NCI-H1105 (cell line): Measurements from ENCODE around the gene OR1F1.
"Not testable (repeated sequence)": the region's sequence is repeated elsewhere in the genome, so short reads cannot be mapped to it uniquely, and the experiment has no call there.

Experiments used
- DNase-seq: peaks from one replicate; lab custom pipeline; 2025; lab: John Stamatoyannopoulos, UW

The OR1F1 gene

DNA sequence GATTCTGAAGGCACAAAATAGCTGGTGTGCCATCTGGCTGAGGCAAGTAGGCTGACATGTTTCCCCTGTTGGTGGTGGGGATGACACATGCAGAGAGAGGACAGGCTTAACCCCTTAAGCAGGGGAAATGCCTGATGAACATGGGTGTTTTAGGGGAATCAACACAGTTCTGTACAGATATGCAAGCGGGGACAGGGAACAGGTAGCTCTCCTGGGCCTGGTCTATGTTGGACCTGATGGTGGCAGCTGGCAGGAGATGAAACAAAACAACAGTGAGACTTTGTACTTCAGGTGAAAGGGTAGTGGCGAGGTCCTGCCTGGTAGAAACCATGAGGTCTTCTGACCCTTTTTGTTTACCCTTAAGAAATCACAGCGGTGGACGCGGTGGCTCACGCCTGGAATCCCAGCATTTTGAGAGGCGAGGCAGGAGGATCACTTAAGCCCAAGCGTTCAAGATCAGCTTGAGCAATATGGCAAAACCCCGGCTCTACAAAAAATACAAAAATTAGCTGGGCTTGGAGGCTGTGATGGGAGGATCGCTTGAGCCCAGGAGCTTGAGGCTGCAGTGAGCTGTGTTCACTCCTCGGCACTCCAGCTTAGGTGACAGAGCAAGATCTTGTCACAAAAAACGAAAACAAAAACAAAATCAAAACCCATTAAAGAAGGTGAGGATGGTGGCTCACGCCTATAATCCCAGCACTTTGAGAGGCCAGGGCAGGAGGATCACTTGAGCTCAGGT, 10.5 kb downstream of the OR1F1 start:
- DNase-seq = no peak

DNA sequence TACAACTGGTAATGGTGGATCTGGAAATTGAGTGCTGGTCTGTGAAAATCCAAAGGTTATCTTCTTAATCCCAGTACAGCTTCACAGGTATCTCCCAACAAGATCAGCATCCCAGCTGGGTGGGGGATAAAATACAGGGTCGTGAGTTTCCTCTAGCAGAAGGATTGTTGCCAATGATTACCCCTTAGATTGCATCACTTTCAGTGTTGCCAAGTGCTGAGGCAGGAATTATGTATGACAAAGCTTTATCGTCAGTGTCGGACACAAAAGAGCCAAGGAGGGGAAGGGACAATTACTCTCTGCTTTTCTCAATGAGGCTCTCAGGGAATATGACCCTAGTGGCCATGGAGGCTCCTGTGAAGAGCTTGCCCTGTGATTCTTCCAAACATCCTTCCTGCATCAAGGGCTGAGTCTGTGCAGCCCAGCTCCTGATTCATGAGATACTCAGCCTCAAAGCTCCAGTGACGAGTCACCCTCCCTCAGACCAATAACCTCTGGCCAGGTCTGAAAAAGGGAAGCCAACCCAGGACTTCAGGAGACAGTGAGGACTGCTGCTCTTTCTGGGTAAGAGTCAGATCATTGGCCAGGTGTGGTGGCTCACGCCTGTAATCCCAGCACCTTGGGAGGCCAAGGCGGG, 15.0 kb downstream of the OR1F1 start:
- no peak for DNase-seq

DNA sequence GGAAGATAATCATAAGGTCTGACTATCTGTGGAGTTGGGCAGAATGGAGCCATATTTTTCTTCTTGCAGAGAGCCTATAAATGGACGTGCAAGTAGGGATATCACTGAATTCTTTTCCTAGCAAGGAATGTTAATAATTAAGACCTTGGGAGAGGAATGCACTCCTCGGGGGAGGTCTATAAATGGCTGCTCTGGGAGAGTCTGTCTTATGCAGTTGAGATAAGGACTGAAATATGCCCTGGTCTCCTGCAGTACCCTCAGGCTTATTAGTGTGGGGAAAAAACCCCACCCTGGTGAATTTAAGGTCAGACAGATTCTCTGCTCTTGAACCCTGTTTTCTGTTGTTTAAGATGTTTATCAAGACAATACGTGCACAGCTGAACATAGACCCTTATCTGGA, 17.9 kb downstream of the OR1F1 start:
- not testable (repeated sequence) for DNase-seq

DNA sequence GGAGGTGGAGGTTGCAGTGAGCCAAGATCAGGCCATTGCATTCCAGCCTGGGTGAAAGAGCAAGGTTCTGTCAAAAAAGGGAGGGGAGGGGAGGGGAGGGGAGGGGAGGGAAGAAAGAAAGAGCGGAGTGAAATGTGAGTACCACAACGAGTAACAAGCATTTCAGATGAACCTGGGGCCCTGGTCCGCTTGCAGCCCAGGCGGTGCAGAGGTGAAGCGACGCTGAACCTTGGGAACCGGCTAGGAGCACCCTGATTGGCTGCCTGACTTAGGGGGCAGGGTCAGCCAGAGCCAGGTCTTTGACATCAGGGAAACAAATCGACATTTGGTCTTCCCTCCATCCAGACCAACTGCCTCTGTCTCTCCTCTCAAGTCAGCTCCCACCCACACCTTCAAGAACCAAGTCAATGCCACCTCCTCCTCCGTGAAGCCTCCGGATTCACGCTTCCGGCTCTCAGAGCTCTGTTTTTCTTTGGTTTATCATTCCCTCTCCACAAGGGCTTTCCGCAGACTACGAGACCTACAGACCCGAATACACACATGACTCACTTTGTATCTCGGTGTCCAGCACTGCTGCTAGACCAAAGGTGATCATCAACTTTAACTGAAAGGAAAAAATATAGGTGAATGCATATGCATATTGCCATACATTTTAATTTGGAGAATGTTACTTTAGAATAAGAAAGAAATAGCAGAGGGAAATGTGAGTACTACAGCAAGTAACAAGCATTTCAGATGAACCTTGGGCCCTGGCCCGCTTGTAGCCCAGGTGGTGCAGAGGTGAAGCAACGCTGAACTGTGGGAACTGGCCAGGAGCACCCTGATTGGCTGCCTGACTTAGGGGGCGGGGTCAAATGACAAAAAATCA, 19.3 kb downstream of the OR1F1 start:
- DNase-seq = no peak

DNA sequence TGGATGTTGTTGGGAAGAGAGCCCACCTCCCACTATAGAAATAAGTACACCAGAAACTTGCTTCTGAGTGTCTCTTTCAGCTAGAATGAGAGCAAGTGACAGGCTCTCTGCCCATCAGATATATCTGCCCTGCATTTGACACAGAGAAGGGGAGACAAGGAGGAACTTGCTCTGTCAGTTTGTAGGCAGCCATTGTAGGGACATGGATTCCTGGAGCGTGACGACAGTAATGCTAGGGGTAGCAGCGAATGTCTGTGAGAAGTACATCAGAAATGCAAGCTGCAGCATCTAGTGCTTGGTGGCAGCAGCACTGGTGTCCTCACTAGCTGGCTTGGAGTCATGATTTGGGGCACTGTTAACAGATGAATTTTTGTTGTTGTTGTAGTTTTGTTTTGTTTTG, 24.0 kb downstream of the OR1F1 start:
- DNase-seq = no peak

DNA sequence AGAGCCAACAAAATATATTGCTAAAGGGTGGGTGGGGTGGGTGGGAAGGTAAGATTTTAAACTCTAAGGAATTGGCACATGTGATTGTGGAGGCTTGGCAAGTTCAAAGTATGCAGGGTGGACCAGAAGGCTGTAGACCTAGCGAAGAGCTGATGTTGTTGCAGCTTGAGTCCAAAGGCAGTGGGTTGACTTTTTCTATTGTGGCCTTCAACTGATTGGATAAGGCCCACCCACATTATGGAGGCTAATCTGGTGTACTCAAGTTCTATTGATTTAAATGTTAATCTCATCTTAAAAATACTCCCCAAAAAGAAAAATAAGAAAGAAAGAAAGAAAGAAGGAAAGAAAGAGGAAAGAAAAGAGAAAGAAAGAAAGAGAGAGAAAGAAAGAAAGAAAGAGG, 24.6 kb downstream of the OR1F1 start:
- DNase-seq = no peak

DNA sequence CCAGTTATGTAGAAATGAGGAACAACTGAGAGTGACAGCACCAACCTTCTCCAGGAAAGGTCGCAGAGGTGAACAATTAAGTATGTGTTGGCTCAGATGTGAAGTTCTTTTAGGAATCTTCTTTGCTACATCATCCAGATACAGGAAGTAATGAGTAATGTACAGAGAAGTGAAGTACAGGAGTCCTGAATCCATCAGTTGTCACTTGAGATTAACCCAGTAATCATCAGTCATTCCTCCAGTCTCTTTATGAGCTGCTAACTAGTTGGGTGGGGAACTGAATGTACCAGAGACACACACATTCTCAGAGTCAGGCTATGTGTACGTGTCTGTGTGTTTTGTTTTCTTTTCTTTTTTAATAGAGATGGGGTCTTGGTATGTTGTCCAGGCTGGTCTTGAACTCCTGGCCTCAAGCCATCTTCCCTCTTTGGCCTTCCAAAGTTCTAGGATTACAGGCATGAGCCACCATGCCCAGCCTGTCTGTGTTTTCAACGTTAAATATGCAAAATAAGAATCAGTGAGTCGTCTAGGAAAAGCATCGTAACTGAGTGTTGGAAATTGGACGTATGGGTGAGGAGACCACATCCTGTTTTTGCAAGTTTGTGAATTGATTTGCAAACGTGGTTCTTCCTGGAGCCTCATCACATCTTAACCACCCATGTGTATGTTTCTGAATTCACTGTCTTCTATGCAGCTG, 27.0 kb downstream of the OR1F1 start:
- no peak for DNase-seq

DNA sequence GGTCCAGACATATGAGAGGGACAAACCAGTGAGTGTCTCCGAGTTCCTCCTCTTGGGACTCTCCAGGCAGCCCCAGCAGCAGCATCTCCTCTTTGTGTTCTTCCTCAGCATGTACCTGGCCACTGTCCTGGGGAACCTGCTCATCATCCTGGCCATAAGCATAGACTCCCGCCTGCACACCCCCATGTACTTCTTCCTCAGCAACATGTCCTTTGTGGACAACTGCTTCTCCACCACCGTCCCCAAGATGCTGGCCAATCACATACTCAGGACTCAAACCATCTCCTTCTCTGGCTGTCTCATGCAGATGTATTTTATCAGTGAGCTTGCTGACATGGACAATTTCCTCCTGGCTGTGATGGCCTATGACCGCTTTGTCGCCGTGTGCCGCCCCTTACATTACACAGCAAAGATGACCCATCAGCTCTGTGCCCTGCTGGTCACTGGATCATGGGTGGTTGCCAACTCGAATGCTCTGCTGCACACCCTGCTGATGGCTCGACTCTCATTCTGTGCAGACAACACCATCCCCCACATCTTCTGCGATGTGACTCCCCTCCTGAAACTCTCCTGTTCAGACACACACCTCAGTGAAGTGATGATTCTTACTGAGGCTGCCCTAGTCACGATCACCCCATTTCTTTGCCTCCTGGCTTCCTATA, 27.7 kb downstream of the OR1F1 start:
- DNase-seq = no peak

DNA sequence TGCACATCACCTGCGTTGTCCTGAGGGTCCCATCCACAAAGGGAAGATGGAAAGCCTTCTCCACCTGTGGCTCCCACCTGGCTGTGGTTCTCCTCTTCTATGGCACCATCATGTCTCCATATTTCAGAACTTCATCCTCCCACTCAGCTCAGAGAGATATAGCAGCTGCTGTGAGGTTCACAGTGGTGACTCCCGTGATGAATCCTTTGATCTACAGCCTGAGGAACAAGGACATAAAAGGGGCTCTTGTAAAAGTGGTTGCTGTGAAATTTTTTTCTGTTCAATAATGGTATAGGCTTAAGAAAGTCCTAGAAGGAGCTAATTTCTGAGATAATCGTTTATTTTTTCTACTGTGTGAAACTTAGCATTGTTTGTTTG, 28.2 kb downstream of the OR1F1 start:
- no peak for DNase-seq

DNA sequence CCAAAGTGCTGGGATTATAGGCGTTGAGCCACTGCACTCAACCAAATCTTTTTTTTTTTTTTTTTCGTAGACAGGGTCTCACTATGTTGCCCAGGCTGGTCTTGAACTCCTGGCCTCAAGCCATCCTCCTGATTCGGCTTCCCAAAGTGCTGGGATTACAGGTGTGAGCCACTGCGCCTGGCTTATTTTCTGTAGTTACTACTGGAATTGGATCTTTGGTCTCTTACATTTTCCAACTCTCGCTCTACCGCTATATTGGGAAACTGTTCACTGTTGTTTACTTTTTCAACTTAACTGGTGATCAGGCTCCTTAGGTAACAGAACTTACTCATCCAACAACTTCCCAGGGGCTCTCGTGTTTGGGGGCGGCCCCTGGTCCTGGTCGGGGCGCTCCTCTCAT, 32.8 kb downstream of the OR1F1 start:
- DNase-seq = no peak

DNA sequence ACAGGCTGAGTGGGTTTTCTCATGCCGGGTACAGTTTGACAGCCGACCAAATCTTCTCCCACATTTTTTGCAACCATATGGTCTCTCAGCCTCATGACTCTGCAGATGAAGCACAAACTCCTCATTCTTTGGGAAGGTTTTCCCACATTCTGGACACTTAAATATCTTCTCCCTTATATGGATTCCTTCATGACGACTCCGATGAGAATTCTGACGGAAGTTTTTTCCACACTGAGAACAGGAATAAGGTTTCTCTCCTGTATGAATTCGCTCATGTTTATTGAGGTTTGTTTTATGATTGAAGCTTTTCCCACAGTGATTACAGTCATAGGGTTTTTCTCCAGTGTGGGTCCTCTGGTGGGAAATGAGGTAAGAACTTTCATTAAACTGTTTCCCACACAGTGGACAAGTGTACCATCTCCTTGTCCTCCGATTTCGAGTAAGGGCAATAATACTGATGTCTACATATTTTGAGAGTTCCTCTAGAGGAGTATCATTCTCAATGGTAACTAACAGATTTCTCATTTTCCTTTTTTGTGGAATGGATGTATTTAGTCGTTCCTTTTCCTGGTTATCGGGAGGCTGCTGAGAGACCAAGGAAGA, 36.0 kb downstream of the OR1F1 start:
- no peak for DNase-seq

DNA sequence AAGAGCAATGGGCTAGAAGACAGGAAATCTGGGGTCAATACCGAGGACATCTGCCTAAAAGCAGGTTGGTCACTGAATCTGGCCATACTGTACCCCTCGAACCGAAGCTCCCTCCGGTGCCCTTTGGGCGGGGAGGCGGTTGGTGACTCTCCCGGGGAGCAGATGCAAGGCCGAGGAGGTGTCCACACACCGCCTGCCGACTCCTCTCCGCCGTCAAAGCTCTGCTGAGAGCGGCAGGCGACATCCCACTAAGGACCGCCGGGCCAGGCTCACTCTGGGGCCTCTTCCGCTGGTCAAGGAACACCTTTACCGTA, 46.5 kb downstream of the OR1F1 start:
- no peak for DNase-seq

DNA sequence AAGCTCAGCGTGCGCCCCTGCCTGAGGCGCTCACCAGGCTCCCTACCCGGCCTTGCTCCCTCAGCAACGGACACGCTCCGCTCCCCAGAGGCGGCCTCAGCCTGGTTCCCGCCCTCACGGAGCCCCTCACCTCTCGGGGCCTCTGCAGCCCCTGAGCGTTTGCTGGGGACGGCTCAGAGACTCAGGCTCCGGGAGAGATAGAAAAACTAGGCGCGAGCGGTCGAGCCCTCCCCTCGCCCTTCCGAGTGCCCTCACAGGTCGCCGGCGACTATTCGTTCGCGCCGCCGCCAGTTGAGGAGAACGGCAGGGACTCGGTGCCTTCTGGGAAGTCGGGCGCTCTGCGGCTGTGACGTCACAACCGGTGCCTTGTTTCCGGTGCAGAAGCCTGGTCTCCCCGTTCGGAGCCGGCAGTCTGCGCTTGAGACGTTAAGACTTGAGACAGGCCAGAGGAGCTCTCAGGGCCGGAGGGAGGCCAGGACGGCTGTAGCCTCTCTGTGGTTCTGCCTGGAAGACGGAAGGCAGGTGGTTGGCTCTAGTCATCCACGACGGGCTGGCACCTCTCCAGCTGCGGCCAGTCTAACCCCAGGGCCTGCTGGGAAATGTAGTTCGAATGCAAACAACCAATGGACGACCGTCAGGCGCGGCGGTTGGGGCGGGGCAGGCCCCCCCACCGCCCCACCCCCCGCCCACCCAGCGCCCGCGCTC, 47.0 kb downstream of the OR1F1 start, which contains the start of gene ZNF200:
ZNF200 (minus strand) TSS at position 302 of the 705 bp plus-strand sequence. CDS start 1,403 bp downstream, outside the sequence.
- DNase-seq = peak; percentile 75

DNA sequence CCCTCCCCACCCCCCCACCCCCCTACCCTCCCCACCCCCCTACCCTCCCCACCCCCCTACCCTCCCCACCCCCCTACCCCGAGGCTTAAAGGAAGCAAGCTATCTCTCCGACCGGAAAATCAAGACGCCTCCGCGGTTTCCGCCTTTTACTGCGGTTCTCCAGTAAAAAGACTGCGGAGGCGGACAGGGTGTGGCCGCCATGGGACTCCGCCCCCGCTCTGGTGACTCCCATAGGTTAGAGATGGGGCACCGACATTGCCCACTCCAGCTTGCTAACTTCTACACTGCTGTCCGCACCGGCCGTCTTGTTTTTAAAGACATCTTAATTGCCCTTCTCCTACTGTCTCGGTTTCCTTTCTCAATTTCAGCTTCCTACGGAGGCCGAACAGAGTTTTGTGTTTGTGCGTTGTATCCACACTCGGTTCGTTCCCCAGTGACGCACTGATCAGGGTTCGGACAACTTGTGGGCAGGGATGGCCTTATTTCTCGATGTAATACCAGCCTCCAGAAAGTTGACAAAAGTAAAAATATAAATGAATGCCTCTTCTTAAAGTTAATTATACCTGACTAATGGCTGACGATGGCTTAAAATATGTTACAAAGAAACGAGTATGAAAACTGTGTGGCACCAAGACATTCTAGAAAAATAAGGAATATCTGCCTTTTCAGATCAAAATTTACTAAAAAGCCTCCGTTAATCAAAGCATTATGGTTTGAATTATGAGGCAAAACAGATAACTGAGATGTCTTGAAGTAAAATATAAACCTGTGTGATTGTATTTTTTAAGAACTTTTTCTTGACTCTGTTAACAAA, 48.1 kb downstream of the OR1F1 start:
- no peak for DNase-seq

DNA sequence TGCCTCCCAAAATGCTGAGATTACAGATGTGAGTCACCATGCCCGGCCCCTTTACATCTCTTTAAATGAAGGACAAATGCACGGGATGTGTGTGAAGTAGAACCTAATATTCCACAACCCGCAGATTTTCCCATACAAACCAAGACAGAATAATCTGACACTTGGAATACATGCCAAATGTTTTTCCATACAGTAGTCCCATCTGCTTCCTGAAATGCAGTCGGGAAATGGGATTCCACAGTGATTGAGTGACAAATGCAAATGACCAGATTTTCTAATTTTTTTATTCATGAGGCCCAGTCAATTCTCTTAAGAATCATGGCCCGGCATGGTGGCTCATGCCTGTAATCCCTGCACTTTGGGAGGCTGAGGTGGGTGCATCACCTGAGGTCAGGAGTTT, 53.8 kb downstream of the OR1F1 start:
- no peak for DNase-seq

DNA sequence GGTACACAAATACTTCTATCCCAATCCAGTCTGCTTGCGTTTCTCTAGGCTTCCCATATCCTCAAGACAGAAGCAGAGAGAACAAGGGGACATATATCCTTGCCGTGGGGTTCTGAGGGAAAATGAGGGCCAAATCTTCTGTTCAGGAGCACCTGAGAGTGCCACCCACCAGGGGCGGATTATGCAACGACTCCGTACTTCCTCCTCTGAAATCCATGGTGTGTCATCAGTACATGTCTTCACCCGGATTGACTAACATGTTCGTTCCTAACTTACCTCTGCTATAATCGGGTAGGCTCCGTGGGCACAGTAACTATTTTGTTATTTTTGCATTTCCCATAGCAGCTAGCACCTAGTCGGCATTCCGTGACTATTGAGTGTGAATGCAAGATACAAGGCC, 54.7 kb downstream of the OR1F1 start:
- no peak for DNase-seq

DNA sequence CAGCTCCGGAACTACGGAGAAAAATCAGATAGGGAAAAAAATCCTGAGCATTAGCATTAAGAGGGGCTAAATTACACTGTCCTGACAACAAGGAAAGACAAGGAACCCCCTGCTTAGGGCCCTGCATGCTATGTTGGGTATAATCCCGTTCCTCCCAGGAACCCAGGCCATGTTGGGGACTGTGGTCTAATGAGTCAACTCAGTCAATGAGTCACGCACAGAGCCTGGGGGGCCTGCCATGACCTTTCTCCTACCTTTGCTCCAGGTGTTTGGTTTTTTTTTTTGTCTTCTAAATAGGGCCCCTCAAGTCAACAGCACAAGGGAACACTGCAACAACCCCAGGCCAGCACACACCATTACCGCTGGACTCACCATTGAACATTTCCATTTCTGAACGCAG, 55.9 kb downstream of the OR1F1 start:
- DNase-seq = no peak

DNA sequence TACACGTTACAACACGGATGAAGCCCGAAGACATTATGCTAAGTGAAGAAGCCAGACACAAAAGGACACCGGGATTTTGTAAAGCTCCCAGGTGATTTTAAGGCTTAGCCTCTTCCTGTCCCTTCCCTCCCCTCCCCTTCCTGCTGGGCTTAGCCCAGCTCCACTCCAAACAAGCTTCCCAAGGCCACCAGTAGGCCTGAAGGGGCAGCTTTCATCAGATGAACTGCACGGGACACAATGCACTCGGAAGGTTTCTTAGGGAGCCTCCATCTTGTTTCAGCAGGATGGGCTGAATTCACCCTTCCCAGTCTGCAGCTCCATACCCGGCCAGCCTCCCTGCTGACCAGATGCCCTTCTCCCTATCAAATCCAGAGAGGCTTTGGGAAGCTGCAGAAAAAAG, 58.0 kb downstream of the OR1F1 start:
- no peak for DNase-seq

DNA sequence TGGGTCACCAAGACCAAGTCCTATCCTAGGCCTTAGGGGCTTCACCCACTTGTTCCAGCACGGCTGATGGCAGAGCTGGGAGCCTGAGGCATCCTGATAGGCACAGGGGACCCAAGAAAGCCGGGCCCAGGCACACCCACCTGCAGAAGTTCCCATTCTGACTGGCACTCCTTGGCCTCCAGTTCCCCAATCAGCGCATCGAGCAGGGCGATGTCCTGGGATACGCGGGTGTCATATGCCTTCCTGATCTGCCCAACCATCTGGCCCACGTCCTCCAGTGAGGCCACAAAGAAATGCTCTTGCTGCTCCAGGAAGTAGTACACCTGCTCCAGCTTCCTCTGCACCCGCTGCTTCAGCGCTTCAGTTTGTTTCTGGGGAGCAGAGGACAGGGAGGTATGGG, 58.9 kb downstream of the OR1F1 start:
- DNase-seq = no peak

DNA sequence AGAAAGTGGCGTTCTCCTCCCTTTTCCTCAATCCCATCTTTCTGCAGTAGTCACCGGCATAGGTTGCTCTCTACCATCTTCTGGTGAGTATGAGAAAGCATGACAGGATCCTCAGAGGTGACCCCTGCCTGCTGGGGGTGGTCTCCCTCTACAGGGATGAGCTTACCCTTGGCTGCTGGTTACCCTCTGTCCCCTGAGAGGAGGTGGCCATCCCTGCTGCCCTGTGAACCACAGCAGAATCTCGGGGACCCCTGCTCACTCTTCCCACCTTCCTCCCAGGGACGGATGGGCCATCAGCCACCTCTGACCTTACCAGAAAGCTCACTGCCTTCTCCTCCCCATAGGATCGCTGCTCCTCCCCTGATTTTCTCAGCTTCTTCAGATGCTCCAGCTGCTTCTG, 60.6 kb downstream of the OR1F1 start:
- DNase-seq = no peak
